ENCODE results near the gene KLC4.

KLC4 gene

DNA sequence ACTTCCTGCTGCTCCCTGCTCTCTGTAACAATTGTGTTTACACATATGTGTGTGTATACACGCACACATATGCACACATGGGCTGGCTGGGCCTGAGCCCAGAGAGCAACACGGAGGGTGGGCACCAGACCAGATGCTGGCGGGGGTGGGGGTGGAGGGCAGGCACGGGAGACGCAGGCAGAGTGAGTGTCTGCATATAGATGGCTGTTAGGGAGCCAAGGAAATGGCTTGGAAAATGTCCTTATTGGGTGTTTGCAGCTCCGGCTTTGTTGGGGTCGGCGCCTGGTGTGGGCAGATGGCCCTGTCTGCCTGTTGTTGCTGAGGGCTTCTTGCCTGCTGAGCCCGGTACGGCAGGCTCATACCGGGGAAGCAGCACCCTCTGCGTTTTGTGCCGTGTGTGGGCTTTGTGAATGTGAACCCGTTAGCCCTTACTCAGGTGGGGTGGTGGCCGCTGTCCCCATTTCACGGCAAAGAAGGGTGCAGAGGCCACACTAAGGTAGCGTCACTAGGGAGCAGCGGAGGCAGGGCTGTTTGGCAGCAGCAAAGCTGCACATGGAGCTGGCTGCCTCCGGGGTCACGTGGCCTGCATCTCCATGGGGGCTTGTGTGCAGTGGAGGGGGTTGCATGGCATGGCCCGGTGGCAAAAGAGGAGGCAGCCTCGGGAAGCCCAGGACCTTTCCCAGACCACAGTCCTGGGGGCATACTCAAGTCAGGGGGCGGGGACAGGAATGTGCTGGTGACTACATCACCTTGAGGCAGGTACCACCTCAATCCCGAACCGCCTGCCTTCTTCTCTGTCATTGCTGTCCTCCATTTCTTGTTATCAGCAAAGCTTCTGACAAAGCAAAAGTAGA, 64.3 kb downstream of the KLC4 start:
- Histone ChIP-seq H3K4me3 (ENCODE audit: low read depth in 1 of 2, low read length in 1 of 2) (no peak overlapping the region), H3K27ac (no peak overlapping the region), H3K9me3 (no peaks in the 10 kb centered on the region), H3K36me3 (no peaks in the 10 kb centered on the region), H3K4me1 (ENCODE audit: control insufficient read depth in 1 of 2, insufficient read depth in 1 of 2, low read depth in 1 of 2, low read length in 1 of 2) (no peaks in the 10 kb centered on the region), H3K27me3 (no peaks in the 10 kb centered on the region)
- TF ChIP-seq CTCF (IDR thresholded peaks at IDR 0.05), result no peak

DNA sequence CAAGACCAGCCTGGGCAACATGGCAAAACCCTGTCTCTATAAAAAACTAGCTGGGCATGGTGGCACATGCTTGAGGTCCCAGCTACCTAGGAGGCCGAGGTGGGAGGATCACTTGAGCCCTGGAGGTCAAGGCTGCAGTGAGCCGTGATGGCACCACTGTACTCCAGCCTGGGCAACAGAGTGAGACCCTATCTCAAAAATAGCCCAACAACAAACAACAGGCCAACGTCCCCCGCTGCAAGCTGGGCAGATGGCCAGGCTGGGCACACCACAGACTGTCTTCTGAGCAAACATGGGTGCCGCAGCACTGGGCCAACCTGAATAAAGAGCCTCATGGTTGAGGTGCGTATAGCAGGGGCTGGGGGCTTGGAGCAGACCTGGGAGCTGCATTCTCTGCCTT, 65.0 kb downstream of the KLC4 start:
- no peaks in the 10 kb centered on the region for H3K27me3 ChIP-seq
- no peak for TF ChIP-seq CTCF (IDR thresholded peaks at IDR 0.05)
- no peaks in the 10 kb centered on the region for H3K36me3 ChIP-seq
- no peaks in the 10 kb centered on the region for H3K4me1 ChIP-seq (ENCODE audit: control insufficient read depth in 1 of 2, insufficient read depth in 1 of 2, low read depth in 1 of 2, low read length in 1 of 2)
- H3K27ac ChIP-seq, result no peak overlapping the region
- H3K4me3 ChIP-seq (ENCODE audit: low read depth in 1 of 2, low read length in 1 of 2), result no peak overlapping the region
- H3K9me3 ChIP-seq, result no peaks in the 10 kb centered on the region
